DMS 273 (cell line): ENCODE data around the gene GCLC.
"Not testable (repeated sequence)": the region's sequence is repeated elsewhere in the genome, so short reads cannot be mapped to it uniquely, and the experiment has no call there.

Experiments
- DNase-seq: peaks from one replicate; lab custom pipeline; 2025; ENCODE audit not compliant: unreplicated experiment; lab: John Stamatoyannopoulos, UW

Gene GCLC

GRCh38 chr6:53544470-53545308 lies at the start of gene GCLC:
Gene GCLC, minus strand, starts transcription at chr6:53545101. Its CDS starts 456 bp downstream, at chr6:53544645.
- DNase-seq, result peak; percentile 98

DNA sequence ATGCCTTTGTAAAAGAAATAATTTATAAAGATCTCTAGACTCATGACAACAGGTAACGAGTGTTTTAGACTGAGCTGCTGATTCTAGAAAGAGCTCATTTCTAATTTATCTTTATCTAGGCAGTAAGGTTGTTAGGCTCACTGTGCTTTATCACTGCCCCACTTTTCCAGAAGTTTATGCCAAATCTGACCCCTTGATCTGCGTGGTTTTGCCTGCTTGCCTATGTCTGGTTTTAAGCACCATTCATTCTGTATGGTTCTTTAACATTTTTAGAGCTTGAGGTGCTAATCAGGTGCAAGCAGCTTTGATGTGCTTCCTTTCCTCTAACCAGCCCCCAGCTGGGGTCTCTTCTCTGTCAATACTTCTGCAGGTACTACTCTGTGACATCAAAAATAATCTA lies 49.7 kb upstream of the GCLC start:
- no peak for DNase-seq

GRCh38 chr6:53593001-53593488 lies 48.1 kb upstream of the GCLC start:
- no peak for DNase-seq

DNA sequence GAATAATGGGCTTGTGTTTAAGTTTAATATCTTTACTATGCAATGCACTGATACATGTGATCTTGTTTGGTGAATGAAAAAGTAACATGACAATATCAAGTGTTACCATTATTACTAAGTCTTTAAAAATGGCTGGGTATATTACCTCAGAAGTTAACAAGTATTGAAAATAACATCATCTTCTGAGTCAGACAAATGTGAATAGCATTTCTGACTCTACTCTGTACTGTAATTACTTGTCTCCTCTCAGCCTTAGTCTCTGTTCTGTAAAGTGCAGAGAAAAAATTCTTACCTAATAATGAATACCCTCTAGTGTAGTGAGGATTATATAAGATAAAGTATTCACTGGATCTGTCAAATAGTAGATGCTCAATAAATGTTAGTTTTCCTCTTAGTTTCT lies 47.0 kb upstream of the GCLC start:
- DNase-seq, result no peak

DNA sequence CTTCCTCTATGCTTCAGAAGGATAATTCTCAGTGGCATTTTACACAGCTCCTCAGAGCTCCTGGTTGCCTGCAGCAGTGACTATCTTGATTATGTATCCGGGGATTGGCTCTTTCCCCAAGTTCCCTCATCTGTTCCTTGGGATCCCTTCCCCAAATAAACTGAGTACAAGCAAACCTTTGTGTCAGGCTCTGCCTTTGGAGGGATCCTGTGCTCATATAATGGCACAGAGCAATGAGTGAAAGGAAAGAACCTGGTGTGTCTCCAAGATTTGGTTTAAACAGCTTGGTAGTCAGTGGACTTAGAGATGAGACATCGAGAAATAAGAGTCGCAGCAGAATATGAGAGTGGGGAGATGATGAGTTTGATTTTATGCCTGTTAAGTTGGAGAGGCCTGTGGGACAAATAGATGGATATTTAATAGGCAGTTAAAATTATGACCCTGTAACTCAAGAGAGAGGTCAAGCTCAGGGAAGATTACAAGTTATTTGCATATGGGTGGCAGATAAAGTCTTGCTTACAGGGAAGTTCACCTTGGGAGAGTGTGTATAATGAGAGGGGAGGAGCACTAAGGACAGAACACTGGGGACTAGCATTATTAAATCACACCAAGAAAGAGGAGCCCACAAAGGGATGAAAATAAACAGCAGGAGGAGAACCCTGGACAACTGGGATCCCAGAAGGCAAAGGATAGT lies 44.1 kb upstream of the GCLC start:
- no peak for DNase-seq

DNA sequence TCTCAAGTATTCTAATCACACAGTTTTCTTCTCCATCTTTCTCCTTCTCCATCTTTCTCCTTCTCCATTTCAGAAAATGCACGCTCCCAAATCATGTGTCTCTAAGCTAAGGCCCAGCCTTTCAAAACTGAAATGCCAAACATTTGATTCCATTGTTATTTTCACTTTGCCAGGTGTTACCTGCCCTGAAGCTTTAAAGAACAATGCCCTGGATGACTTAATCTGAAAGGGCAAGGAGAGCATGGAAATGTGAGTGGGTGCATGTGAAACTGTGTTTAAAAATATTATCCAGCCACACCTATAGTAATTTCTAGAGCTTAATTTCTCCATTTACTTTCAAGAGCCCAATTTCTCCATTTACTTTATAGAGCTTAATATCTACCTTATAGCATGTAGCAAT lies 42.4 kb upstream of the GCLC start:
- no peak for DNase-seq

DNA sequence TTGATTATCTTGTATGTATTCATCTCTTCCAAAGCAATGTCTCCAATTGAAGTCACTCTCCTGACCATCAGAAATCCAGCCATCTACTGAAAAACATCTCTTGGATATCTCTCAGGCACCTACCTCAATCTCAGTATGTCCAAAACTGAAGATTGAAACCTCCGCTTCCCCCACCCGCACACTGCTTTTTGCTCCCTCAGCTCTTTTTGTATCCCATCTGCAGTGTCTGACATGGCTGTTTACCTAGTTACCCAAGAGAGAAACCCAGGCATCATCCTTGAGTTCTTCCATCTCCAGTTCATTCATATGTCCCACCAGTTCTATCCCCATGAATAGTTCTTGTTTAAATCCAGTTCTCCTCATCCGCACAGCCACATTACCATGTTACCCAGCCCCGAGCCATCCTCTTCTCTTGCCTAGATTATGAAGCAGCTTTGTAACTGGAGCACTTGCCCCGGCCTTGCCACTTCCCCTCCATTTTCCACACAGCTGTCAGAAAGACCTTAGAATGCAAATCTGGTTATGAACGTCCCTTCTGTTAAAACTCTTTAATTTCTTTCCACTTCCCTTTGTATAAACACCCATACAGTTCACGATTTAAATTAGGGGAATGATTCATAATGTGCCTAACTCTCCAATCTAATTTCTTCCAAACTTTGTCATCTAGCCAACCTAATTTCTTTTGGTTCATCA lies 40.5 kb upstream of the GCLC start:
- DNase-seq, result no peak

GRCh38 chr6:53584726-53585125 lies 39.8 kb upstream of the GCLC start:
- DNase-seq, result no peak

- no peak for DNase-seq
These were observed 38.5 kb upstream of the GCLC start for GRCh38 chr6:53583451-53583850.

DNA sequence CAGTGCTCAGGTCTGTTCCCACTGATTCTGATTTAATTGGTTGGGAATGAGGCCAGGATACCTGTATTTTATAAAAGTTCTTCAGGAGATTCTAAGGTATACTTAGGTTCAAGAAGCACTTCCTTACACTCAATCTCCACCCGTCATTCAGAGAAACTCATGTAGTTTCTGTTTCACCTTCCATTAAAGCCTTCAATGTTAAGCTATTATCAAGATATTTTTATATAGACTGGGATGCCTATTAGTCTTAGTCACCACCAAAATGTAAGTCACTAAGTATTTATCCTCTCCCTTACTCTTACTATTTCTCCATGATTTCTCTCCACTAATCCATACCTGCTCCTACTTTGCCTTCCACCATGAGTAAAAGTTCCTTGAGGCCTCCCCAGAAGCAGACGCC lies 38.1 kb upstream of the GCLC start:
- no peak for DNase-seq

DNA sequence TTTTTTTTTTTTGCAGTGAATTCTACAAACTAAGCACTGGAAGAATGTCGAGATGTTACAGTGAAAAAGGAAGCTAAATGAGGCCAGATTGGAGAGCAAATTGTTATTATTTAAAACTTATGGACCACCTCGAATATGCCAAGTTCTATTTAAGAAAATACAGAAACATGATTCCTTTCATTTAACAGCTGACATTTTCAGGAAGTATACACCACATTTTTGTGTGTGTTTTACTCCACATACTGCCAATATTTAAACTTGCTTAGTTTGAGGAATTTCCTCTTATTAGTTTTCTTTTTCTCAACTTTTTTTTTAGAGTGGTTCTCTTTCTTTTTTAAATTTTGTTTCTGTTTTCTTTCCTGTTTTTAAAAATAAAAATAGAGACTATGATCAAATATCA lies 37.0 kb upstream of the GCLC start:
- no peak for DNase-seq

GRCh38 chr6:53581173-53581773 lies 36.4 kb upstream of the GCLC start:
- no peak for DNase-seq

DNA sequence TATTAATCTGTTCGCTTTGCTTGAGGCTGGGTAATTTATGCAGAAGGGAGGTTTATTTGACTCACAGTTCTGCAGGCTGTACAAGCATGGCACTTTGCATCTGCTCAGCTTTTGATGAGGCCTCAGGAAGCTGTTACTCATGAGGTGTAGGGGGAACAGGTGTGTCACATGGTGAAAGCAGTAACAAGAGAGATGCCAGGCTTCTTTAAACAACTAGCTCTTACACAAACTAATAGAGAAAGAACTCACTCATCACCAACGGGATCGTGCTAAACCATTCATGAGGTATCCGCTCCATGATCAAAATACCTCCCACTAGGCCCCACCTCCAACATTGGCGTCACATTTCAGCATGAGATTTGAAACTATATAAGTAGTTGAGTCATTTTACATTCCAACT lies 34.4 kb upstream of the GCLC start:
- no peak for DNase-seq

GRCh38 chr6:53578371-53578770 lies 33.5 kb upstream of the GCLC start:
- DNase-seq, result no peak

GRCh38 chr6:53573299-53573698 lies 28.4 kb upstream of the GCLC start:
- DNase-seq, result peak; percentile 3

DNA sequence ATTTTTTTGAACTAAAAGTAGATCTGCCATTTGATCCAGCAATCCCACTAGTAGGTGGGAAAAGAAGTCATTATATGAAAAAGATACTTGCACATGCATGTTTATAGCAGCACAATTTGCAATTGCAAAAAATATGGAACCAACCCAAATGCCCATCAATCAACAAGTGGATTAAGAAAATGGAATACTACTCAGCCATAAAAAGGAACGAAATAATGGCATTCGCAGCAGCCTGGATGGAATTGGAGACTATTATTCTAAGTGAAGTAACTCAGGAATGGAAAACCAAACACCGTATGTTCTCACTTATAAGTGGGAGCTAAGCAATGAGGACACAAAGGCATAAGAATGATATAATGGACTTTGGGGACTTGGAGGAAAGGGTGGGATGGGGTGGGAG lies 27.5 kb upstream of the GCLC start:
- not testable (repeated sequence) for DNase-seq

- DNase-seq, result no peak
These were observed 24.1 kb upstream of the GCLC start for GRCh38 chr6:53568776-53569616.

GRCh38 chr6:53567701-53568100 lies 22.8 kb upstream of the GCLC start:
- DNase-seq, result no peak

DNA sequence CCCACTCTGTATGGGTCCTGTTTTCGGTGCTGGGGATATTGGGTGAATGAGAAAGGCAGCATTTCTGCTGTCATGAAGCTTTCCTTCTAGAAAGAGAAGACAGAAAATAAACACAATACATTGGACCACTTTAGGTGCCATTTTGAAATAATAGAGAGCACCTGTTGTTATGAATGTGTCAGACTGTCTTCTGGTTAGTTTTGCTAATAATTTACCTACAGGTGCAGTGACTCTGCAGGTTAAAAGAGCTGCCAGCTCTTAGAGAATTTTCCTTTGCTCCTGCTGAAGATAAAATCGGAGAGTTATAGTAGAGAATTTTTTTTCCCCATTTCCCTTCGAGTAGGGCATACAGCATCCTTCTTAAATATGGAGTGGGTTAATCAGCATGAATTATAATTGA lies 21.9 kb upstream of the GCLC start:
- DNase-seq, result no peak

GRCh38 chr6:53565886-53566285 lies 21.0 kb upstream of the GCLC start:
- DNase-seq, result no peak
